Activated CD4-positive, alpha-beta T cell treated with anti-CD3 and anti-CD28 coated beads for 36 hours (primary cell): ENCODE data around the gene WDR33. TPM values are rescaled to one million over a fixed set of nuclear protein-coding genes. Genes with fewer than 3 reads are reported as not detected.

Source experiments
- ATAC-seq: fragments of 200-7000 bp; cut with Tn5 transposase; one replicate; pipeline ENCODE4 v1.10.0; 2021; ENCODE audit warnings: mild to moderate bottlenecking, moderate library complexity
- CTCF ChIA-PET: fragments of 350-600 bp; sonication (Branson Sonifier 250); formaldehyde crosslinking; loops from one replicate; lab custom pipeline; 2021; ENCODE audit warnings: antibody characterized with exemption; lab: Charles Lee
- POLR2A ChIA-PET: fragments of 350-600 bp; sonication (Branson Sonifier 250); formaldehyde crosslinking; loops from one replicate; lab custom pipeline; 2021; ENCODE audit warnings: antibody characterized with exemption, inconsistent platforms; lab: Charles Lee
- DNase-seq: peaks from one replicate; pipeline ENCODE4 v3.0.0-alpha.2; 2020
- H3K27ac Mint-ChIP-seq: one replicate; pipeline ENCODE4 v1.8.0; 2021; ENCODE audit warnings: mixed read lengths
- H3K27me3 Mint-ChIP-seq: one replicate; pipeline ENCODE4 v1.8.0; 2021; ENCODE audit warnings: mixed read lengths
- H3K36me3 Mint-ChIP-seq: one replicate; pipeline ENCODE4 v1.8.0; 2021; ENCODE audit warnings: low read depth, mixed read lengths
- H3K4me1 Mint-ChIP-seq: one replicate; pipeline ENCODE4 v1.8.0; 2021; ENCODE audit warnings: mixed read lengths
- H3K4me3 Mint-ChIP-seq: one replicate; pipeline ENCODE4 v1.8.0; 2021; ENCODE audit warnings: mild to moderate bottlenecking, moderate library complexity, mixed read lengths
- H3K9me3 Mint-ChIP-seq: one replicate; pipeline ENCODE4 v1.8.0; 2021; ENCODE audit warnings: low read depth, mixed read lengths
- intact Hi-C, 2 experiments: fragments of 100-400 bp; cut with DNase I in 1 of 2; cut with micrococcal nuclease in 1 of 2; formaldehyde crosslinking; loops; one replicate each; pipeline versions ENCODE4 v1.14.2 to v1.15.1; 2022 to 2024; cut with DNase I, micrococcal nuclease
- total RNA-seq, 2 experiments: library from RNA; stranded (reverse); gene quantifications; one replicate each; pipeline ENCODE4 v1.2.3, GENCODE V29; 2021

WDR33 gene
- total RNA-seq, 2 experiments from 2014 or later: 58.6 to 76.3 TPM

GRCh38 chr2:127719301-127720218 lies 91.4 kb downstream of the WDR33 start:
- H3K27me3 Mint-ChIP-seq: no peaks in the 10 kb centered on the region
- H3K9me3 Mint-ChIP-seq: no peaks in the 10 kb centered on the region
- intact Hi-C loops: no loop called here
- DNase-seq: no peak
- H3K4me3 Mint-ChIP-seq: no peak overlapping the region
- no peak for ATAC-seq
- no peak overlapping the region for H3K27ac Mint-ChIP-seq
- ChIA-PET CTCF (interaction anchor here (0.9 kb wide), 1 partner anchor 20 kb away, joined by 3 read pairs; no protein-coding TSS in a partner anchor), POLR2A (no interaction called here)
- H3K4me1 Mint-ChIP-seq: peaks cover 10% of the 10 kb centered on the region
- peaks cover 52% of the 10 kb centered on the region for H3K36me3 Mint-ChIP-seq

- H3K4me1 Mint-ChIP-seq: peaks cover 10% of the 10 kb centered on the region
Observed at GRCh38 chr2:127718271-127718670, 92.7 kb downstream of the WDR33 start.

GRCh38 chr2:127715778-127716449 lies 95.1 kb downstream of the WDR33 start:
- intact Hi-C loops: no loop called here
- POLR2A ChIA-PET: no interaction called here
- peaks cover 37% of the 10 kb centered on the region for H3K36me3 Mint-ChIP-seq
- no peaks in the 10 kb centered on the region for H3K27me3 Mint-ChIP-seq
- no peak overlapping the region for H3K4me3 Mint-ChIP-seq
- H3K4me1 Mint-ChIP-seq: no peaks in the 10 kb centered on the region
- CTCF ChIA-PET: interaction anchor here (0.7 to 1.2 kb wide), 2 partner anchors 9 to 10 kb away, joined by 3 to 5 read pairs; no protein-coding TSS in a partner anchor
- ATAC-seq: no peak
- no peak overlapping the region for H3K27ac Mint-ChIP-seq
- no peaks in the 10 kb centered on the region for H3K9me3 Mint-ChIP-seq
- DNase-seq: no peak

More at GRCh38 chr2:127718271-127718670, 92.7 kb downstream of the WDR33 start:
- no peak overlapping the region for H3K27ac Mint-ChIP-seq
- H3K36me3 Mint-ChIP-seq: peaks cover 49% of the 10 kb centered on the region
- no peak overlapping the region for H3K4me3 Mint-ChIP-seq
- intact Hi-C loops: no loop called here
- CTCF ChIA-PET: no interaction called here
- H3K9me3 Mint-ChIP-seq: no peaks in the 10 kb centered on the region
- H3K27me3 Mint-ChIP-seq: no peaks in the 10 kb centered on the region
- DNase-seq: no peak
- ATAC-seq: no peak
- POLR2A ChIA-PET: no interaction called here

GRCh38 chr2:127713562-127713961 lies 97.4 kb downstream of the WDR33 start:
- Mint-ChIP-seq H3K27ac (no peak overlapping the region), H3K36me3 (peaks cover 30% of the 10 kb centered on the region), H3K9me3 (no peaks in the 10 kb centered on the region), H3K27me3 (no peaks in the 10 kb centered on the region), H3K4me3 (no peak overlapping the region), H3K4me1 (no peaks in the 10 kb centered on the region)
- intact Hi-C loops: no loop called here
- ATAC-seq: no peak
- CTCF ChIA-PET: interaction anchor here (1.1 kb wide), 1 partner anchor 21 kb away, joined by 3 read pairs; no protein-coding TSS in a partner anchor
- no peak for DNase-seq
- POLR2A ChIA-PET: no interaction called here

DNA sequence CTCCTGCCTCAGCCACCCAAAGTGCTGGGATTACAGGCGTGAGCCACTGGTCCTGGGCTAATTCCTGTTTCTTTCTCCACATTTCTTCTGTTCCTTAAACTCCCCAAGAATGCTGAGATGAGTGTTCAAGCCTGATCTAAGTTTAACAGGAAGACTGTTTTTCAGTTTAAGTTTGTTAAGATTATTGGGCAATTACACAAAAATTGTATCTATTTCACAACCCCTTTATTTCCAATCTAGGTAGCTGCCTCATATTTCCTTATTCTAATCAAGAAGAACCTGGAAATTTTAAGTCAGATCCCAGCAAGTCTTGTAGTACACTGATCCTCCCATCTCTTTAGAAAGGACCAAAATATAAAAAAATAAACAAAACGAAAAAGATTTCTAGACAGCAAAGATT lies 98.0 kb downstream of the WDR33 start:
- no peak overlapping the region for H3K4me3 Mint-ChIP-seq
- ChIA-PET POLR2A (no interaction called here), CTCF (no interaction called here)
- H3K27me3 Mint-ChIP-seq: no peaks in the 10 kb centered on the region
- no peak overlapping the region for H3K27ac Mint-ChIP-seq
- ATAC-seq (no peak), DNase-seq (no peak)
- H3K36me3 Mint-ChIP-seq: peaks cover 25% of the 10 kb centered on the region
- no peaks in the 10 kb centered on the region for H3K9me3 Mint-ChIP-seq
- no peaks in the 10 kb centered on the region for H3K4me1 Mint-ChIP-seq
- intact Hi-C loops: no loop called here

GRCh38 chr2:127709336-127709735 lies 101.6 kb downstream of the WDR33 start:
- ChIA-PET POLR2A (no interaction called here), CTCF (no interaction called here)
- Mint-ChIP-seq H3K4me1 (peaks cover 14% of the 10 kb centered on the region), H3K27ac (no peak overlapping the region), H3K27me3 (no peaks in the 10 kb centered on the region), H3K4me3 (no peak overlapping the region), H3K9me3 (no peaks in the 10 kb centered on the region), H3K36me3 (peaks cover 39% of the 10 kb centered on the region)
- DNase-seq (no peak), ATAC-seq (no peak)
- intact Hi-C loops: no loop called here

DNA sequence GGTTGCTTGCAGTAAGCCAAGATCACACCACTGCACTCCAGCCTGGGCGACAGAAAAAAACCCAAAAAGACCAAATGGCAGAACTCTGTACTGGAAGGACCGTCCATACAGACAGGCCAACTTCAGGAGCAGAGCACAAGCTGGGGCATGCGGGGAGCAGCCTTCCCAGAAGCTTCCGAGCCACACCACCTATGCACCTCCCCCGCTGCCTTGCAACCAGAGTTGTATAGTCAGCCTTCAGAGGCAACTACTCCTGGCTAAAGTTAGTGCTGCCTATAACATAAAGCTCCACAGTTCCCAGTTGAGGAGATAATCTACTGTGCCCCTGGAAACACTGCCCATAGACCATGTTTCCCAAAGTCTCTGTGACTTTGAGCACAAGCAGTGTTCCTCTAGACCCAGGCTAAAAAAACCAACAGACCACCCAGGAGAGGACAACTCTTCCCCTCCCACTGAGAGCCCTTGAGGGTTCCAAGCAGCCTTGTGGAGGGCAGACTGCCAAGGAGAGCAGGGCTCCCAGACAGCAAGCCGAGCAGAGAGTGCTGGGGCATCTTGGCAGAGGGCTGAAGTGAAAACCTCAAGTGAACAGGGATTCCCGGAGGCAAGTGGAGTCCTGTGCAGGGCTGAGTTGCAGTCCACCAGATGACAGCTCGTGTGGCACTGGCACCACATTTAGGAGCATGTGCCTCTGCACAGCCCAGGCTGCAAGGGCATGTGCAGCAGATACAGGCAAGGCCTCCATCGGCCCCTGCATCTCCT lies 102.9 kb downstream of the WDR33 start:
- H3K27me3 Mint-ChIP-seq: no peaks in the 10 kb centered on the region
- no peak overlapping the region for H3K4me3 Mint-ChIP-seq
- ChIA-PET CTCF (no interaction called here), POLR2A (no interaction called here)
- ATAC-seq: no peak
- no peak overlapping the region for H3K27ac Mint-ChIP-seq
- H3K4me1 Mint-ChIP-seq: peaks cover 23% of the 10 kb centered on the region
- H3K9me3 Mint-ChIP-seq: no peaks in the 10 kb centered on the region
- intact Hi-C loops: no loop called here
- H3K36me3 Mint-ChIP-seq: peaks cover 40% of the 10 kb centered on the region
- no peak for DNase-seq

GRCh38 chr2:127706215-127706990 lies 104.6 kb downstream of the WDR33 start:
- no peak overlapping the region for H3K4me3 Mint-ChIP-seq
- peaks cover 47% of the 10 kb centered on the region for H3K36me3 Mint-ChIP-seq
- no peak overlapping the region for H3K27ac Mint-ChIP-seq
- ATAC-seq: no peak
- POLR2A ChIA-PET: no interaction called here
- no peaks in the 10 kb centered on the region for H3K27me3 Mint-ChIP-seq
- peaks cover 32% of the 10 kb centered on the region for H3K4me1 Mint-ChIP-seq
- CTCF ChIA-PET: interaction anchor here (0.7 to 0.9 kb wide), 3 partner anchors 9 to 181 kb away, joined by 3 read pairs; no protein-coding TSS in a partner anchor
- intact Hi-C loops: no loop called here
- no peak for DNase-seq
- H3K9me3 Mint-ChIP-seq: no peaks in the 10 kb centered on the region

DNA sequence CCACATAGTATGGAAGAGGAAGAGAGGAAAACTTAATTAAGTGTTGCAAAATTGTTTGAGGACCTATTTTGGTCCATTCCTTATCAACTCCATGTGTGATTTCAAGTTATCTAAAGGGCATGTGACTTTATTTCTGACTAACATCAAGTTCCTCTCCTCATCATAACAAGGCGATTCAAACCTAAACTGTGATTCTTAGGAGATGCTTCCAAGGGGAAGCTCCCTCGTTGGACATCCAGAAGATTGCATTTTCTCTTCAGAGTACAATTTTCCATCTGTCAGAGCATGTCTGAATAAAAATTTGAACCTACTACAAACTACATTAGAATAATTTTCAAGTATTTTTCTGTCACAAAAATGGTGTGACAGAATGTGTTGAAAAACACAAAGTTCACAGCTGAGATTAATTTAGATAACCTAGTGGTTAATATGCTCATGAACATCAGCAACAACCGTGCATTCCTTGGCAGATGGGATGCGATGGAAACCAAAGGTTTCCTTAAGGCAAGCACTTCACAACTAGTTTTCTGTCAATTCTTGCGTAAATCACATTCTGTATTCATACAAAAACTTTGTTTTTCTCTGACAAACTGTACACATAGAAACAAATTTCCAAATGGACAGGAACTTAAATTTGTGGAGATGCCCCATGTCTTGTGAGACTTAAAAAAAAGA lies 105.4 kb downstream of the WDR33 start:
- intact Hi-C loops: no loop called here
- H3K27ac Mint-ChIP-seq: no peak overlapping the region

More for the DNA sequence above, 105.4 kb downstream of the WDR33 start:
- H3K4me3 Mint-ChIP-seq: no peak overlapping the region
- POLR2A ChIA-PET: no interaction called here
- CTCF ChIA-PET: interaction anchor here (0.6 to 0.9 kb wide), 4 partner anchors 10 to 182 kb away, joined by 3 read pairs; no protein-coding TSS in a partner anchor
- peaks cover 33% of the 10 kb centered on the region for H3K4me1 Mint-ChIP-seq
- peaks cover 44% of the 10 kb centered on the region for H3K36me3 Mint-ChIP-seq
- ATAC-seq (no peak), DNase-seq (no peak)
- H3K9me3 Mint-ChIP-seq: no peaks in the 10 kb centered on the region
- no peaks in the 10 kb centered on the region for H3K27me3 Mint-ChIP-seq
